Endodermal cell (in vitro differentiated cells): ENCODE results near the gene CNTN6. TPM values are rescaled to one million over a fixed set of nuclear protein-coding genes. Genes with fewer than 3 reads are reported as not detected.

ENCODE experiments used
- DNase-seq: peaks from one replicate; pipeline ENCODE4 v3.0.0-alpha.2; 2017
- H3K27ac ChIP-seq: 2 replicates; pipeline ENCODE4 v1.5.1; 2013; ENCODE audit warnings: mild to moderate bottlenecking, low read depth, low read length, moderate library complexity
- H3K27me3 ChIP-seq: 2 replicates; pipeline ENCODE4 v1.6.1; 2013; ENCODE audit warnings: mild to moderate bottlenecking, low read length, moderate library complexity; ENCODE audit not compliant: insufficient read depth, control insufficient read depth, poor library complexity, severe bottlenecking
- H3K36me3 ChIP-seq: 2 replicates; pipeline ENCODE4 v1.7.0; 2013; ENCODE audit warnings: mild to moderate bottlenecking, low read length, moderate library complexity; ENCODE audit not compliant: control insufficient read depth, insufficient read depth
- H3K4me1 ChIP-seq: one replicate; pipeline ENCODE4 v1.7.0; 2013; ENCODE audit warnings: low read length; ENCODE audit not compliant: control insufficient read depth, insufficient read depth
- H3K4me3 ChIP-seq: 2 replicates; pipeline ENCODE4 v1.5.1; 2013; ENCODE audit warnings: mild to moderate bottlenecking, low read length, moderate library complexity
- H3K9ac ChIP-seq: 2 replicates; pipeline ENCODE4 v1.6.1; 2013; ENCODE audit warnings: mild to moderate bottlenecking, low read length, moderate library complexity; ENCODE audit not compliant: poor library complexity, severe bottlenecking; ENCODE audit errors: extremely low read depth
- H3K9me3 ChIP-seq: 2 replicates; pipeline ENCODE4 v1.6.1; 2013; ENCODE audit warnings: mild to moderate bottlenecking, low read length, moderate library complexity; ENCODE audit not compliant: control insufficient read depth
- H3K27ac Mint-ChIP-seq: 2 replicates; pipeline ENCODE4 v1.8.0; 2020; ENCODE audit warnings: mixed read lengths
- H3K27me3 Mint-ChIP-seq: 2 replicates; pipeline ENCODE4 v1.8.0; 2021; ENCODE audit warnings: mild to moderate bottlenecking, mixed read lengths; ENCODE audit not compliant: insufficient read depth
- H3K36me3 Mint-ChIP-seq: 2 replicates; pipeline ENCODE4 v1.8.0; 2020; ENCODE audit warnings: low read depth, mixed read lengths
- H3K4me1 Mint-ChIP-seq: 2 replicates; pipeline ENCODE4 v1.8.0; 2020; ENCODE audit warnings: mixed read lengths
- H3K4me3 Mint-ChIP-seq: 2 replicates; pipeline ENCODE4 v1.8.0; 2020; ENCODE audit warnings: mild to moderate bottlenecking, moderate library complexity, mixed read lengths
- H3K9me3 Mint-ChIP-seq: 2 replicates; pipeline ENCODE4 v1.8.0; 2020; ENCODE audit warnings: mild to moderate bottlenecking, mixed read lengths
- CTCF ChIP-seq: fragments of 200-600 bp; sonication (generic); conservative IDR thresholded peaks from 2 replicates; pipeline ENCODE4 v1.5.0; 2021; ENCODE audit warnings: antibody characterized with exemption, mild to moderate bottlenecking
- WGBS, 2 experiments: methylation state at CpG; one replicate each; pipeline versions ENCODE4 v1.1.5 to v1.1.7; 2013; ENCODE audit warnings: missing lambda C conversion rate in 2 of 2, mixed read lengths in 1 of 2; ENCODE audit not compliant: insufficient coverage in 1 of 2, insufficient read length in 1 of 2; 5-methylcytosine and 5-hydroxymethylcytosine counted together
- total RNA-seq, 2 donors: library from RNA; stranded (reverse); fragmentation: NEBNext Ultra II Directional in 1 of 2; extraction: Animal tissue kit (Norgen Biotek cat#: 25700) in 1 of 2; gene quantifications; 2 replicates in 1 of 2; 3 replicates in 1 of 2; pipeline ENCODE4 v1.2.1, GENCODE V29; 2021

The CNTN6 gene
- total RNA-seq, 2 donors from 2014 or later = 0.31 to 0.51 TPM

DNA sequence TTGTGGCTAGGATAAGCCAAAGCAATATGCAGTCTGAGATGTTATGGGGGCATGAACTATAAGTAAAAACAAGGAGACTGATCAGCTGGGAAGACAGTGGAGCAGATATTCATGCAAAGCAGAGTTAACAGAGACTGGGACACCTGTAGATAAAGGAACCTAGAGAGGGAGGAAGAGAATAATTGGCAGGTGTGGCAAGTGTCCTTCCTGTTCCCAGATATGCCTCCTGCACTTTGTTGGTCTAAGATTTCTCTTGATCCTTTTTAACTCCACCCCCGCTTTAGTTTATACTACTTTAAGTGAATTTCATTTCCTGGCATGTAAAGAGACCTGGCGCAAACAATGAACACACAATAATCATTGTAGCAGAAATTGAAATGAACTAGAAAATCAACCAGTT, 169.4 kb downstream of the CNTN6 start:
- peaks cover 5% of the 10 kb centered on the region for H3K9me3 Mint-ChIP-seq
- Histone ChIP-seq H3K4me3 (no peak overlapping the region), H3K36me3 (no peaks in the 10 kb centered on the region), H3K9me3 (peaks cover 27% of the 10 kb centered on the region), H3K9ac (no peak overlapping the region), H3K27me3 (no peaks in the 10 kb centered on the region), H3K27ac (no peak overlapping the region), H3K4me1 (no peaks in the 10 kb centered on the region)
- H3K36me3 Mint-ChIP-seq = no peaks in the 10 kb centered on the region
- peaks cover 8% of the 10 kb centered on the region for H3K4me1 Mint-ChIP-seq
- no peak overlapping the region for H3K4me3 Mint-ChIP-seq
- no peak for DNase-seq
- 60 to 74% methylated on average over 1 to 2 of the region's 2 CpGs for WGBS, 2 experiments
- TF ChIP-seq CTCF = no peak
- H3K27me3 Mint-ChIP-seq = no peaks in the 10 kb centered on the region
- no peak overlapping the region for H3K27ac Mint-ChIP-seq

- Histone ChIP-seq H3K36me3 (no peaks in the 10 kb centered on the region), H3K4me3 (no peak overlapping the region), H3K27me3 (no peaks in the 10 kb centered on the region), H3K4me1 (no peaks in the 10 kb centered on the region), H3K9me3 (peaks cover 33% of the 10 kb centered on the region), H3K27ac (no peak overlapping the region), H3K9ac (no peak overlapping the region)
- Mint-ChIP-seq H3K9me3 (peaks cover 5% of the 10 kb centered on the region), H3K27ac (no peak overlapping the region), H3K4me1 (peaks cover 8% of the 10 kb centered on the region), H3K36me3 (no peaks in the 10 kb centered on the region), H3K4me3 (no peak overlapping the region), H3K27me3 (no peaks in the 10 kb centered on the region)
- no peak for DNase-seq
- 93 to 94% methylated on average over 3 to 4 of the region's 4 CpGs for WGBS, 2 experiments
- TF ChIP-seq CTCF = no peak
Observed at GRCh38 chr3:1263121-1263520, 170.3 kb downstream of the CNTN6 start.

- Mint-ChIP-seq H3K4me1 (peaks cover 8% of the 10 kb centered on the region), H3K9me3 (peaks cover 13% of the 10 kb centered on the region), H3K4me3 (no peak overlapping the region), H3K27ac (no peak overlapping the region), H3K27me3 (no peaks in the 10 kb centered on the region), H3K36me3 (peaks cover 5% of the 10 kb centered on the region)
- Histone ChIP-seq H3K9me3 (peaks cover 39% of the 10 kb centered on the region), H3K36me3 (no peaks in the 10 kb centered on the region), H3K27me3 (no peaks in the 10 kb centered on the region), H3K9ac (no peak overlapping the region), H3K27ac (no peak overlapping the region), H3K4me3 (no peak overlapping the region), H3K4me1 (no peaks in the 10 kb centered on the region)
- DNase-seq = no peak
- no peak for TF ChIP-seq CTCF
- WGBS, 2 experiments = 83% methylated on average over 5 of the region's 5 CpGs; no CpG with 5 or more reads in 1 of the 2 experiments
Observed at GRCh38 chr3:1269808-1270207, 177.0 kb downstream of the CNTN6 start.
